ENCODE data around the gene MASP2.

- TF ChIP-seq EZH2phosphoT487 (IDR thresholded peaks at IDR 0.05; ENCODE audit: borderline replicate concordance, low read depth, low read length) (no peak), CTCF (conservative IDR thresholded peaks at IDR 0.05; ENCODE audit: low read length) (no peak)
Measured at GRCh38 chr1:11023201-11023600, 23.8 kb downstream of the MASP2 start.
